ENCODE measurements around the gene RPL13. TPM values are rescaled to one million over a fixed set of nuclear protein-coding genes. Genes with fewer than 3 reads are reported as not detected.
A peak's percentile ranks its signal among the peaks of the same experiment; 100 is the strongest.

Gene RPL13
- total RNA-seq, result 1,000 to 10,000 TPM; 5,127 to 8,436 (median 6,104) TPM

DNA sequence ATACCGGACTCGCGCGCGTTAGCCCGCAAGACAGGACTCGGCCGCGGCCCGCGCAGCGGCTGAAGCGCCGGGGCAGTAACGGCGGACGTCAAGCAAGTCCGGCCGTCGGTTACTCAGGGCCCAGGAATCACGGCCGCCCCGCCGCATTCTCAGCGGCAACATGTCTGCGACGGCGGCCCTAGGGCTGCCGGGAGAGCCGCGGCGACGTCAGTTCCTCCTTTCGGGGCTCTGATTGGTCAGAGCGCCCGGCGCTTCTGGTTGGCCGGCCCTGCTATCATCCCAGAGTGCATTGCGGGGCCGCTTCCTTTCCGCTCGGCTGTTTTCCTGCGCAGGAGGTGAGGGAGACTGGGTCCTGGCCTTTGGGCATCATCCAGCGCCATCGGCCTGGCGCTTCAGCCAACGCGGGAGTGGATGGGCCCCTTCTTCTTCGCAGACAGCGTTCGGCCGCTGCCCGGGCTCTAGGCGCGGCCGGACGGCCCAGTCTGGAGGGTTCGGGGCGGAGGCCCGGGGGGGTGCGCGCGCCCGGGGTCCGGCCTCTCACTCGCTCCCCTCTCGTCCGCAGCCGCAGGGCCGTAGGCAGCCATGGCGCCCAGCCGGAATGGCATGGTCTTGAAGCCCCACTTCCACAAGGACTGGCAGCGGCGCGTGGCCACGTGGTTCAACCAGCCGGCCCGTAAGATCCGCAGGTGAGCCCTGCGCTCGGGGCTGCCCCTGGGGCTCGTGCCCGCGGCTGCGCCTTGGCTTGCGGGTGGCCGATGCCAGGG lies at the start of gene RPL13:
Gene RPL13 (plus strand): TSS at position 305 of the 764 bp plus-strand sequence. CDS start 278 bp downstream, at position 583.
- no peaks in the 10 kb centered on the region for H3K9me3 ChIP-seq
- no peaks in the 10 kb centered on the region for H3K27me3 ChIP-seq
- H3K36me3 ChIP-seq, result peaks cover 42 to 46% of the 10 kb centered on the region in 2 donors
- H3K27ac ChIP-seq, result peak within 1 kb of the TSS; percentile 92 to 99 (median 95)
- peak within 1 kb of the TSS; percentile 61 to 97 (median 82) for H3K4me3 ChIP-seq (replicated peaks in 1 of 3)
- DNase-seq, result peak; percentile 95 to 97
- WGBS, 2 donors, result 0 to 1% methylated on average over 18 of the region's 87 CpGs
- intact Hi-C loops (cut with DNase I), result no loop called here
- peaks cover 16 to 31% of the 10 kb centered on the region in 2 donors for H3K4me1 ChIP-seq
- TF ChIP-seq, protein P1, sequence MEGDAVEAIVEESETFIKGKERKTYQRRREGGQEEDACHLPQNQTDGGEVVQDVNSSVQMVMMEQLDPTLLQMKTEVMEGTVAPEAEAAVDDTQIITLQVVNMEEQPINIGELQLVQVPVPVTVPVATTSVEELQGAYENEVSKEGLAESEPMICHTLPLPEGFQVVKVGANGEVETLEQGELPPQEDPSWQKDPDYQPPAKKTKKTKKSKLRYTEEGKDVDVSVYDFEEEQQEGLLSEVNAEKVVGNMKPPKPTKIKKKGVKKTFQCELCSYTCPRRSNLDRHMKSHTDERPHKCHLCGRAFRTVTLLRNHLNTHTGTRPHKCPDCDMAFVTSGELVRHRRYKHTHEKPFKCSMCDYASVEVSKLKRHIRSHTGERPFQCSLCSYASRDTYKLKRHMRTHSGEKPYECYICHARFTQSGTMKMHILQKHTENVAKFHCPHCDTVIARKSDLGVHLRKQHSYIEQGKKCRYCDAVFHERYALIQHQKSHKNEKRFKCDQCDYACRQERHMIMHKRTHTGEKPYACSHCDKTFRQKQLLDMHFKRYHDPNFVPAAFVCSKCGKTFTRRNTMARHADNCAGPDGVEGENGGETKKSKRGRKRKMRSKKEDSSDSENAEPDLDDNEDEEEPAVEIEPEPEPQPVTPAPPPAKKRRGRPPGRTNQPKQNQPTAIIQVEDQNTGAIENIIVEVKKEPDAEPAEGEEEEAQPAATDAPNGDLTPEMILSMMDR (IDR thresholded peaks at IDR 0.05), result no peak
- peak; percentile 46 to 97 for TF ChIP-seq POLR2A (IDR thresholded peaks at IDR 0.05)

DNA sequence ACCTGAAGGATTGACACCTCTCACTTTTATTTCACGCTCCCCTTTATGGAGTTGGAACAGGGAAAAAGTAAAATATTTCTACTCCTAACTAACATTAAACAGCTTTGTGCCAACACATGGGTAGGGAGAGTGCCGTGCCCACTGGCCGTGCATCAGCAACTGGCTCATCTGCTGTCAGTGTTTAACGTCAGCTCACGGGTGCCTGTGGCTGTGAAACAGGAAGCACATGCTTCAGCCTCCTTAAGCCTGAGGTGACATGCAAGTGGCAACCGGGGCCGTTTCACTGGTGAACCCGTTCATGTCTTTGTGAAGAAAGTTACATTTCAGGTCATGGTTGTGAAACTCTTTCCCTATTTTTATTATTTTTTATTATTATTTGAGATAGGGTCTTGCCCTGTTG lies 49.1 kb upstream of the RPL13 start:
- 74 to 76% methylated on average over 8 of the region's 8 CpGs for WGBS, 2 donors
- no peak for TF ChIP-seq POLR2A (IDR thresholded peaks at IDR 0.05)
- TF ChIP-seq, protein P1 (IDR thresholded peaks at IDR 0.05), result no peak
- no peak for DNase-seq

DNA sequence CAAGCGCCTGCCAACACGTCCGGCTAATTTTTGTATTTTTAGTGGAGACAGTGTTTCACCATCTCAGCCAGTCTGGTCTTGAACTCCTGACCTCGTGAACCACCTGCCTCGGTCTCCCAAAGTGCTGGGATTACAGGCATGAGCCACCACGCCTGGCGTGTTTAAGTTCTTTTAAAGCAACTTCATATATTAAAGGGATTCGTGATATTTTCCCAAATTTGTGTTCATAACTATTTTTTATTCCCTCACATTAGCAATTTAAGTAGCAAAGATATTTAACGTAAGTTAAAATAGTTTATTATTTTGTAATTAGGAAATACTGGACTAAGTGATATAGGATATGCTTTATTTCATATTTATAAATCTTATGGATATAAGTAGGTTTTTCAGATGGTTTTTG lies 48.0 kb upstream of the RPL13 start:
- DNase-seq, result no peak
- Histone ChIP-seq H3K4me1 (peaks cover 25% of the 10 kb centered on the region in 2 donors), H3K4me3 (replicated peaks in 1 of 3) (no peak overlapping the region), H3K36me3 (peaks cover 17 to 32% of the 10 kb centered on the region in 2 donors), H3K27me3 (no peaks in the 10 kb centered on the region), H3K27ac (no peak overlapping the region), H3K9me3 (no peaks in the 10 kb centered on the region)
- intact Hi-C loops (cut with DNase I), result no loop called here
- TF ChIP-seq, protein P1 (IDR thresholded peaks at IDR 0.05), result no peak
- no peak for TF ChIP-seq POLR2A (IDR thresholded peaks at IDR 0.05)
- WGBS, 2 donors, result 94 to 97% methylated on average over 9 of the region's 9 CpGs

More for the DNA sequence above, 49.1 kb upstream of the RPL13 start:
- H3K27me3 ChIP-seq, result no peaks in the 10 kb centered on the region
- intact Hi-C loops (cut with DNase I), result no loop called here
- no peak overlapping the region for H3K4me3 ChIP-seq (replicated peaks in 1 of 3)
- peak overlapping the region in 2 of 3 donors; percentile 39 to 91 for H3K27ac ChIP-seq
- H3K9me3 ChIP-seq, result no peaks in the 10 kb centered on the region
- peaks cover 12 to 24% of the 10 kb centered on the region in 2 donors for H3K36me3 ChIP-seq
- H3K4me1 ChIP-seq, result peaks cover 32 to 35% of the 10 kb centered on the region in 2 donors

DNA sequence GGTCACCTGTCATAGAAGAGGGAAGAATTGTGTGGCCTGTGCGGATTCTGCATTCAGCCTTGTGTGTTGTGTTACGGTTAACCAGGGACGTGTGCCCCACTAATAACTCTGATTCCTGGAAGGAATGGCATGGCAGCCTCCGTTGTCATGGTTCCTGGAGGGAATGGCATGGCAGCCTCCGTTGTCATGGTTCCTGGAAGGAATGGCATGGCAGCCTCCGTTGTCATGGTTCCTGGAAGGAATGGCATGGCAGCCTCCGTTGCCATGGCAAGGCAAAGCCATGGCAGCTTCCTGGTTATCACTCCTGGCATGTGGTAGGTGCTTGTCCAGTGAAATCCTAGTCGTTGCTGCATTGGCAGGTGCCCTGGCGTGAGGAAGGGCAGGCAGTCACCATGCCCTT lies 43.4 kb upstream of the RPL13 start:
- intact Hi-C loops (cut with DNase I), result no loop called here
- Histone ChIP-seq H3K27me3 (no peaks in the 10 kb centered on the region), H3K27ac (no peak overlapping the region), H3K4me3 (replicated peaks in 1 of 3) (no peak overlapping the region), H3K36me3 (peaks cover 12 to 54% of the 10 kb centered on the region in 2 donors), H3K9me3 (no peaks in the 10 kb centered on the region), H3K4me1 (no peaks in the 10 kb centered on the region)
- TF ChIP-seq, protein P1 (IDR thresholded peaks at IDR 0.05), result no peak
- no peak for TF ChIP-seq POLR2A (IDR thresholded peaks at IDR 0.05)
- no peak for DNase-seq
- 84 to 96% methylated on average over 9 of the region's 9 CpGs for WGBS, 2 donors

DNA sequence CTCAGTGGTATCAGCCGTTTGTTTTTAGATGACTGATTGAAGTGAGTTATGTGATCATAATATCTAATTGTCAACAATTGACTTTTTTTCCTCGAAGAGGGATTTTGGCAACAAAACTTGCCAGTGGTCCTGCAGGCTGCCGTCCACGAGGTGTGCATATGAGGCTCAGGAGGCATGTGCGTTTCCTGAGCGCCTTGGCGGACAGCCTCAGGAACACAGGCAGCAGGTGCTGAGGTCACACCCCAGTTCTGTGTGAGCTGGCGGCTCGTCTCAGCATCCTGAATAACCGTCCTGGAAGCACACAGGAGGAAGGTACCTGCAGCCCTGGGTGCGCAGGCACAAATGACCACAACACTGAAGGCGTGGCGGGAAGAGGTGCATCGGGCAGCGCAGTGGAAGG lies 40.6 kb upstream of the RPL13 start:
- intact Hi-C loops (cut with DNase I), result no loop called here
- peaks cover 25 to 61% of the 10 kb centered on the region in 2 donors for H3K36me3 ChIP-seq
- 80 to 92% methylated on average over 15 of the region's 15 CpGs for WGBS, 2 donors

More for the DNA sequence above, 40.6 kb upstream of the RPL13 start:
- H3K4me3 ChIP-seq (replicated peaks in 1 of 3), result no peak overlapping the region
- H3K4me1 ChIP-seq, result no peaks in the 10 kb centered on the region
- H3K27ac ChIP-seq, result no peak overlapping the region
- no peaks in the 10 kb centered on the region for H3K27me3 ChIP-seq
- no peaks in the 10 kb centered on the region for H3K9me3 ChIP-seq
- no peak for DNase-seq
- TF ChIP-seq, protein P1 (IDR thresholded peaks at IDR 0.05), result no peak
- TF ChIP-seq POLR2A (IDR thresholded peaks at IDR 0.05), result no peak

All from thyroid gland (tissue), 4 donors.